Neural progenitor cell (in vitro differentiated cells): Measurements from ENCODE around the gene NDFIP2. TPM values are rescaled to one million over a fixed set of nuclear protein-coding genes. Genes with fewer than 3 reads are reported as not detected.

Experiments used
- DNase-seq: peaks from one replicate; pipeline ENCODE4 v3.0.0-alpha.2; 2016; ENCODE audit warnings: low spot score
- H2AFZ ChIP-seq: fragments of 200-600 bp; sonication (generic); replicated peaks from 2 replicates; pipeline ENCODE4 v1.6.1; 2016; ENCODE audit warnings: antibody characterized with exemption
- H3F3A ChIP-seq: fragments of 200-600 bp; sonication (generic); 2 replicates; pipeline ENCODE4 v1.6.1; 2016; ENCODE audit warnings: antibody characterized with exemption, low read depth
- H3K27ac ChIP-seq: fragments of 200-600 bp; sonication (generic); 2 replicates; pipeline ENCODE4 v1.5.1; 2016; ENCODE audit warnings: mild to moderate bottlenecking
- H3K27me3 ChIP-seq: fragments of 200-600 bp; sonication (generic); 2 replicates; pipeline ENCODE4 v1.6.1; 2016; ENCODE audit warnings: mild to moderate bottlenecking, moderate library complexity
- H3K36me3 ChIP-seq: fragments of 200-600 bp; sonication (generic); 2 replicates; pipeline ENCODE4 v1.5.1; 2016
- H3K4me1 ChIP-seq: fragments of 200-600 bp; sonication (generic); 2 replicates; pipeline ENCODE4 v1.6.1; 2016; ENCODE audit warnings: mixed run types
- H3K4me2 ChIP-seq: fragments of 200-600 bp; sonication (generic); 2 replicates; pipeline ENCODE4 v1.6.1; 2016
- H3K4me3 ChIP-seq: fragments of 200-600 bp; sonication (generic); 2 replicates; pipeline ENCODE4 v1.5.1; 2016
- H3K79me2 ChIP-seq: fragments of 200-600 bp; sonication (generic); 2 replicates; pipeline ENCODE4 v1.6.1; 2016; ENCODE audit warnings: low read depth
- H3K9ac ChIP-seq: fragments of 200-600 bp; sonication (generic); 2 replicates; pipeline ENCODE4 v1.6.1; 2016
- H3K9me3 ChIP-seq: fragments of 200-600 bp; sonication (generic); 2 replicates; pipeline ENCODE4 v1.5.1; 2016; ENCODE audit warnings: low read depth
- H4K20me1 ChIP-seq: fragments of 200-600 bp; sonication (generic); 2 replicates; pipeline ENCODE4 v1.6.1; 2016; ENCODE audit warnings: low read depth
- H3K27ac Mint-ChIP-seq: 3 replicates; pipeline ENCODE4 v1.8.0; 2021; ENCODE audit warnings: mixed read lengths
- H3K27me3 Mint-ChIP-seq: 2 replicates; pipeline ENCODE4 v1.8.0; 2022; ENCODE audit warnings: low read depth, mild to moderate bottlenecking, inconsistent platforms, moderate library complexity, mixed read lengths; ENCODE audit not compliant: insufficient read depth
- H3K36me3 Mint-ChIP-seq: 3 replicates; pipeline ENCODE4 v1.8.0; 2021; ENCODE audit warnings: mixed read lengths
- H3K4me1 Mint-ChIP-seq: 3 replicates; pipeline ENCODE4 v1.8.0; 2021; ENCODE audit warnings: mixed read lengths
- H3K4me3 Mint-ChIP-seq: 3 replicates; pipeline ENCODE4 v1.8.0; 2021; ENCODE audit warnings: mild to moderate bottlenecking, moderate library complexity, mixed read lengths
- H3K9me3 Mint-ChIP-seq: 3 replicates; pipeline ENCODE4 v1.8.0; 2020; ENCODE audit warnings: mixed read lengths
- CTCF ChIP-seq: fragments of 200-600 bp; sonication (generic); IDR thresholded peaks from 2 replicates; pipeline ENCODE4 v1.5.1; 2017; ENCODE audit warnings: antibody characterized with exemption, mild to moderate bottlenecking
- EZH2 ChIP-seq: fragments of 200-600 bp; sonication (generic); IDR thresholded peaks from 2 replicates; pipeline ENCODE4 v1.6.1; 2017; ENCODE audit warnings: antibody characterized with exemption, mild to moderate bottlenecking, moderate library complexity
- EZH2phosphoT487 ChIP-seq: fragments of 200-600 bp; sonication (generic); IDR thresholded peaks from 2 replicates; pipeline ENCODE4 v1.6.1; 2017; ENCODE audit warnings: antibody characterized with exemption
- total RNA-seq: library from RNA; depleted of rRNA; stranded (reverse); fragments of >200 nt; gene quantifications from 2 replicates; pipeline ENCODE4 v1.2.3, GENCODE V29; 2015; ENCODE audit warnings: low replicate concordance

Gene NDFIP2
- total RNA-seq, 1 donor from 2014 or later = 25.4 TPM

GRCh38 chr13:79548902-79549301 lies 67.9 kb downstream of the NDFIP2 start:
- Histone ChIP-seq H3K27me3 (no peaks in the 10 kb centered on the region), H3K79me2 (no peaks in the 10 kb centered on the region), H3K9ac (no peak overlapping the region), H2AFZ (no peak overlapping the region), H3K4me3 (no peak overlapping the region), H3K27ac (no peak overlapping the region), H3K4me1 (peaks cover 9% of the 10 kb centered on the region), H3K9me3 (no peaks in the 10 kb centered on the region), H3K4me2 (no peak overlapping the region), H3K36me3 (no peaks in the 10 kb centered on the region), H3F3A (no peaks in the 10 kb centered on the region), H4K20me1 (no peaks in the 10 kb centered on the region)
- H3K27ac Mint-ChIP-seq = peak overlapping the region; percentile 89
- peaks cover 3% of the 10 kb centered on the region for H3K9me3 Mint-ChIP-seq
- peak overlapping the region; percentile 47 for H3K4me3 Mint-ChIP-seq
- H3K27me3 Mint-ChIP-seq = no peaks in the 10 kb centered on the region
- H3K4me1 Mint-ChIP-seq = peaks cover 42% of the 10 kb centered on the region
- peaks cover 10% of the 10 kb centered on the region for H3K36me3 Mint-ChIP-seq
- TF ChIP-seq CTCF (peak; percentile 50), EZH2 (no peak)
- no peak for DNase-seq

GRCh38 chr13:79549355-79550106 lies 68.6 kb downstream of the NDFIP2 start:
- H3K27ac ChIP-seq = no peak overlapping the region
- Mint-ChIP-seq H3K4me1 (peaks cover 39% of the 10 kb centered on the region), H3K36me3 (peaks cover 10% of the 10 kb centered on the region), H3K4me3 (peak overlapping the region; percentile 47), H3K9me3 (peaks cover 3% of the 10 kb centered on the region), H3K27me3 (no peaks in the 10 kb centered on the region), H3K27ac (peak overlapping the region; percentile 89)
- H4K20me1 ChIP-seq = no peaks in the 10 kb centered on the region
- no peak overlapping the region for H3K9ac ChIP-seq
- no peaks in the 10 kb centered on the region for H3F3A ChIP-seq
- no peak overlapping the region for H2AFZ ChIP-seq
- no peaks in the 10 kb centered on the region for H3K79me2 ChIP-seq
- no peaks in the 10 kb centered on the region for H3K27me3 ChIP-seq
- TF ChIP-seq EZH2phosphoT487 (no peak), EZH2 (no peak), CTCF (no peak)
- no peak for DNase-seq
- H3K36me3 ChIP-seq = no peaks in the 10 kb centered on the region
- no peak overlapping the region for H3K4me3 ChIP-seq
- H3K4me2 ChIP-seq = no peak overlapping the region
- H3K4me1 ChIP-seq = peaks cover 9% of the 10 kb centered on the region
- H3K9me3 ChIP-seq = no peaks in the 10 kb centered on the region

GRCh38 chr13:79557666-79558065 lies 76.7 kb downstream of the NDFIP2 start:
- H2AFZ ChIP-seq = no peak overlapping the region
- no peaks in the 10 kb centered on the region for H3K4me1 Mint-ChIP-seq
- H3K27me3 ChIP-seq = no peaks in the 10 kb centered on the region
- no peak overlapping the region for H3K9ac ChIP-seq
- no peaks in the 10 kb centered on the region for H3K9me3 ChIP-seq
- peaks cover 32% of the 10 kb centered on the region for H3K9me3 Mint-ChIP-seq
- no peaks in the 10 kb centered on the region for H3K27me3 Mint-ChIP-seq
- H3K27ac ChIP-seq = no peak overlapping the region
- no peaks in the 10 kb centered on the region for H3K4me1 ChIP-seq
- no peak overlapping the region for H3K4me3 Mint-ChIP-seq
- H3K36me3 Mint-ChIP-seq = peaks cover 24% of the 10 kb centered on the region
- DNase-seq = no peak
- H3F3A ChIP-seq = no peaks in the 10 kb centered on the region
- no peaks in the 10 kb centered on the region for H3K79me2 ChIP-seq
- TF ChIP-seq EZH2 = no peak
- TF ChIP-seq CTCF = no peak
- TF ChIP-seq EZH2phosphoT487 = no peak
- no peak overlapping the region for H3K27ac Mint-ChIP-seq
- H3K4me2 ChIP-seq = no peak overlapping the region
- H4K20me1 ChIP-seq = no peaks in the 10 kb centered on the region
- H3K36me3 ChIP-seq = no peaks in the 10 kb centered on the region
- H3K4me3 ChIP-seq = no peak overlapping the region
